PC-9 (cell line): Measurements from ENCODE around the gene LRRC59.

Experiments
- EZH2 ChIP-seq: fragments of 200-600 bp; sonication (generic); IDR thresholded peaks from 2 replicates; pipeline ENCODE4 v1.8.0; 2017; ENCODE audit warnings: antibody characterized with exemption, low read depth
- TF ChIP-seq, protein P1 (sequence below): fragments of 200-600 bp; sonication (generic); conservative IDR thresholded peaks from 2 replicates; pipeline ENCODE4 v1.6.1; 2017; ENCODE audit warnings: mixed run types, antibody characterized with exemption, mild to moderate bottlenecking, moderate library complexity

DNA sequence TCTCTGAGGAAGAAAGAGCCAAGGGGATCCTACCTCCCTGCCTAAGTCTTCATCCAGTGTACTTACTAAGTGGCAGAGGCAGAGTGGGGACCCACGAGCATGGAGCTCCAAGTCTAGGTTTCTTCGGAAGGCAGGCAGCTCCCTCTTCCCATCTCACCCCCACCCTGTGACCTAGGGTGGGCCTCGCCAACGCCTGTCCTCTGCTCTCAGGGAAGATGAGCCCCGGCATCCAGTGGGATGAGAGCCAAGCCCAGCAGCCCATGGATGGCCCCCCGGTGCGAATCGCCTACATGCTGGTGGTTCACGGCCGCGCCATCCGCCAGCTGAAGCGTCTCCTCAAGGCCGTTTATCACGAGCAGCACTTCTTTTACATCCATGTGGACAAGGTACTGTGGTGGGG, 43.1 kb downstream of the LRRC59 start:
- TF ChIP-seq, protein P1, sequence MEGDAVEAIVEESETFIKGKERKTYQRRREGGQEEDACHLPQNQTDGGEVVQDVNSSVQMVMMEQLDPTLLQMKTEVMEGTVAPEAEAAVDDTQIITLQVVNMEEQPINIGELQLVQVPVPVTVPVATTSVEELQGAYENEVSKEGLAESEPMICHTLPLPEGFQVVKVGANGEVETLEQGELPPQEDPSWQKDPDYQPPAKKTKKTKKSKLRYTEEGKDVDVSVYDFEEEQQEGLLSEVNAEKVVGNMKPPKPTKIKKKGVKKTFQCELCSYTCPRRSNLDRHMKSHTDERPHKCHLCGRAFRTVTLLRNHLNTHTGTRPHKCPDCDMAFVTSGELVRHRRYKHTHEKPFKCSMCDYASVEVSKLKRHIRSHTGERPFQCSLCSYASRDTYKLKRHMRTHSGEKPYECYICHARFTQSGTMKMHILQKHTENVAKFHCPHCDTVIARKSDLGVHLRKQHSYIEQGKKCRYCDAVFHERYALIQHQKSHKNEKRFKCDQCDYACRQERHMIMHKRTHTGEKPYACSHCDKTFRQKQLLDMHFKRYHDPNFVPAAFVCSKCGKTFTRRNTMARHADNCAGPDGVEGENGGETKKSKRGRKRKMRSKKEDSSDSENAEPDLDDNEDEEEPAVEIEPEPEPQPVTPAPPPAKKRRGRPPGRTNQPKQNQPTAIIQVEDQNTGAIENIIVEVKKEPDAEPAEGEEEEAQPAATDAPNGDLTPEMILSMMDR = no peak
- TF ChIP-seq EZH2 = no peak
